Naive thymus-derived CD8-positive, alpha-beta T cell (primary cell): Measurements from ENCODE around the gene DIAPH3. TPM values are rescaled to one million over a fixed set of nuclear protein-coding genes. Genes with fewer than 3 reads are reported as not detected.

Source experiments
- ATAC-seq, 2 donors: fragments of 150-1000 bp; cut with Tn5 transposase in 1 of 2; sonication (Bioruptor Pico), chemical (Tn5 transposase) in 1 of 2; 1 replicate in 1 of 2; 2 replicates in 1 of 2; pipeline ENCODE4 v1.10.0; 2021; ENCODE audit warnings: mild to moderate bottlenecking in 2 of 2, moderate library complexity in 2 of 2
- POLR2A ChIA-PET: fragments of 350-600 bp; sonication (Branson Sonifier 250); formaldehyde crosslinking; loops from one replicate; lab custom pipeline; 2021; ENCODE audit warnings: antibody characterized with exemption; lab: Charles Lee
- DNase-seq, 10 donors: peaks; one replicate each; pipeline versions ENCODE4 v3.0.0 to v3.0.0-alpha.2; 2020 to 2022
- H3K27ac Mint-ChIP-seq, 10 donors: one replicate each; pipeline ENCODE4 v1.8.0; 2020 to 2022; ENCODE audit warnings: mild to moderate bottlenecking in 10 of 10, mixed read lengths in 10 of 10, moderate library complexity in 4 of 10, inconsistent platforms in 1 of 10
- H3K27me3 Mint-ChIP-seq, 5 donors: one replicate each; pipeline ENCODE4 v1.8.0; 2021 to 2022; ENCODE audit warnings: mixed read lengths in 5 of 5
- H3K36me3 Mint-ChIP-seq, 3 donors: one replicate each; pipeline ENCODE4 v1.8.0; 2020 to 2022; ENCODE audit warnings: mixed read lengths in 3 of 3, mild to moderate bottlenecking in 2 of 3, inconsistent platforms in 1 of 3
- H3K4me1 Mint-ChIP-seq, 4 donors: one replicate each; pipeline ENCODE4 v1.8.0; 2021 to 2022; ENCODE audit warnings: mixed read lengths in 4 of 4
- H3K4me3 Mint-ChIP-seq, 10 donors: one replicate each; pipeline ENCODE4 v1.8.0; 2020 to 2022; ENCODE audit warnings: mild to moderate bottlenecking in 10 of 10, mixed read lengths in 10 of 10, moderate library complexity in 6 of 10, inconsistent platforms in 1 of 10
- H3K9me3 Mint-ChIP-seq, 9 donors: one replicate each; pipeline ENCODE4 v1.8.0; 2020 to 2022; ENCODE audit warnings: mixed read lengths in 9 of 9, mild to moderate bottlenecking in 3 of 9, inconsistent platforms in 1 of 9, moderate library complexity in 1 of 9
- polyA plus RNA-seq, 3 donors: library from polyadenylated mRNA; unstranded; fragments of 300-500 nt; fragmentation: Illumina TruSeq; gene quantifications; one replicate each; pipeline ENCODE4 v1.2.3, GENCODE V29; 2021
- total RNA-seq, 8 experiments: library from RNA in 2 of 8; stranded (reverse) in 2 of 8; gene quantifications; one replicate each; pipeline ENCODE4 v1.2.3 and lab custom pipeline; 2021 to 2026

Gene DIAPH3
- total and polyA plus RNA-seq, 5 experiments from 2014 or later, result 0.02 to 0.05 TPM; not detected in 3

- ATAC-seq (no peak), DNase-seq (no peak)
- POLR2A ChIA-PET, result no interaction called here
- no peaks in the 10 kb centered on the region for H3K4me1 Mint-ChIP-seq
- peaks cover 0 to under 1% (median 0%) of the 10 kb centered on the region in 3 donors for H3K36me3 Mint-ChIP-seq
- H3K27ac Mint-ChIP-seq, result no peak overlapping the region
- H3K9me3 Mint-ChIP-seq, result peaks cover 0 to 3% (median 0%) of the 10 kb centered on the region in 9 donors
- H3K4me3 Mint-ChIP-seq, result no peak overlapping the region
- H3K27me3 Mint-ChIP-seq, result peaks cover 0 to 7% (median 0%) of the 10 kb centered on the region in 5 donors
Observed at GRCh38 chr13:59856281-59856810, 307.4 kb downstream of the DIAPH3 start.

GRCh38 chr13:59846845-59847620 lies 316.7 kb downstream of the DIAPH3 start:
- Mint-ChIP-seq H3K27me3 (peaks cover 0 to 15% (median 2%) of the 10 kb centered on the region in 5 donors), H3K9me3 (peaks cover 0 to 5% (median 2%) of the 10 kb centered on the region in 9 donors), H3K27ac (no peak overlapping the region), H3K4me3 (no peak overlapping the region), H3K36me3 (peaks cover 0 to 5% (median 0%) of the 10 kb centered on the region in 3 donors), H3K4me1 (no peaks in the 10 kb centered on the region)
- ATAC-seq, result no peak
- no peak for DNase-seq
- POLR2A ChIA-PET, result no interaction called here

- no peak overlapping the region for H3K4me3 Mint-ChIP-seq
- H3K27ac Mint-ChIP-seq, result no peak overlapping the region
- peaks cover 0 to 11% (median 2%) of the 10 kb centered on the region in 5 donors for H3K27me3 Mint-ChIP-seq
- ATAC-seq, result no peak
- H3K4me1 Mint-ChIP-seq, result no peaks in the 10 kb centered on the region
- POLR2A ChIA-PET, result no interaction called here
- DNase-seq, result no peak
- H3K36me3 Mint-ChIP-seq, result no peaks in the 10 kb centered on the region
- H3K9me3 Mint-ChIP-seq, result peaks cover 0 to 3% (median 0%) of the 10 kb centered on the region in 9 donors
Observed at GRCh38 chr13:59843040-59843439, 320.7 kb downstream of the DIAPH3 start.

- Mint-ChIP-seq H3K9me3 (no peaks in the 10 kb centered on the region), H3K4me3 (no peak overlapping the region), H3K36me3 (no peaks in the 10 kb centered on the region), H3K27me3 (peaks cover 0 to 11% (median 2%) of the 10 kb centered on the region in 5 donors), H3K4me1 (no peaks in the 10 kb centered on the region), H3K27ac (no peak overlapping the region)
- POLR2A ChIA-PET, result no interaction called here
- DNase-seq (no peak), ATAC-seq (no peak)
Observed at GRCh38 chr13:59842507-59842906, 321.2 kb downstream of the DIAPH3 start.

- H3K4me3 Mint-ChIP-seq, result no peak overlapping the region
- H3K4me1 Mint-ChIP-seq, result no peaks in the 10 kb centered on the region
- DNase-seq (no peak), ATAC-seq (no peak)
- POLR2A ChIA-PET, result no interaction called here
- H3K27me3 Mint-ChIP-seq, result peaks cover 0 to 7% (median 0%) of the 10 kb centered on the region in 5 donors
- H3K36me3 Mint-ChIP-seq, result no peaks in the 10 kb centered on the region
- H3K27ac Mint-ChIP-seq, result no peak overlapping the region
- H3K9me3 Mint-ChIP-seq, result no peaks in the 10 kb centered on the region
Observed at GRCh38 chr13:59839186-59839585, 324.5 kb downstream of the DIAPH3 start.

- no peaks in the 10 kb centered on the region for H3K36me3 Mint-ChIP-seq
- no peaks in the 10 kb centered on the region for H3K27me3 Mint-ChIP-seq
- H3K4me1 Mint-ChIP-seq, result no peaks in the 10 kb centered on the region
- POLR2A ChIA-PET, result no interaction called here
- no peak for DNase-seq
- no peak for ATAC-seq
- no peaks in the 10 kb centered on the region for H3K9me3 Mint-ChIP-seq
- no peak overlapping the region for H3K27ac Mint-ChIP-seq
- no peak overlapping the region for H3K4me3 Mint-ChIP-seq
Observed at GRCh38 chr13:59837101-59837500, 326.6 kb downstream of the DIAPH3 start.

GRCh38 chr13:59835569-59835968 lies 328.2 kb downstream of the DIAPH3 start:
- H3K27me3 Mint-ChIP-seq, result no peaks in the 10 kb centered on the region
- no peaks in the 10 kb centered on the region for H3K36me3 Mint-ChIP-seq
- DNase-seq (no peak), ATAC-seq (no peak)
- H3K4me3 Mint-ChIP-seq, result no peak overlapping the region
- POLR2A ChIA-PET, result no interaction called here
- no peaks in the 10 kb centered on the region for H3K9me3 Mint-ChIP-seq
- H3K27ac Mint-ChIP-seq, result no peak overlapping the region
- no peaks in the 10 kb centered on the region for H3K4me1 Mint-ChIP-seq

- H3K4me1 Mint-ChIP-seq, result no peaks in the 10 kb centered on the region
- no peaks in the 10 kb centered on the region for H3K27me3 Mint-ChIP-seq
- H3K4me3 Mint-ChIP-seq, result no peak overlapping the region
- no peaks in the 10 kb centered on the region for H3K36me3 Mint-ChIP-seq
- H3K9me3 Mint-ChIP-seq, result no peaks in the 10 kb centered on the region
- POLR2A ChIA-PET, result no interaction called here
- no peak for ATAC-seq
- DNase-seq, result no peak
- H3K27ac Mint-ChIP-seq, result no peak overlapping the region
Observed at GRCh38 chr13:59834801-59835200, 328.9 kb downstream of the DIAPH3 start.

GRCh38 chr13:59829690-59830089 lies 334.0 kb downstream of the DIAPH3 start:
- Mint-ChIP-seq H3K27ac (no peak overlapping the region), H3K9me3 (no peaks in the 10 kb centered on the region), H3K4me3 (no peak overlapping the region), H3K27me3 (no peaks in the 10 kb centered on the region), H3K4me1 (no peaks in the 10 kb centered on the region), H3K36me3 (no peaks in the 10 kb centered on the region)
- POLR2A ChIA-PET, result no interaction called here
- DNase-seq, result no peak
- no peak for ATAC-seq

GRCh38 chr13:59823486-59823885 lies 340.2 kb downstream of the DIAPH3 start:
- no peaks in the 10 kb centered on the region for H3K36me3 Mint-ChIP-seq
- no peak overlapping the region for H3K4me3 Mint-ChIP-seq
- ATAC-seq, result no peak
- no peak for DNase-seq
- H3K27ac Mint-ChIP-seq, result no peak overlapping the region
- H3K27me3 Mint-ChIP-seq, result no peaks in the 10 kb centered on the region
- POLR2A ChIA-PET, result no interaction called here
- no peaks in the 10 kb centered on the region for H3K9me3 Mint-ChIP-seq
- no peaks in the 10 kb centered on the region for H3K4me1 Mint-ChIP-seq

- H3K27me3 Mint-ChIP-seq, result no peaks in the 10 kb centered on the region
- H3K9me3 Mint-ChIP-seq, result no peaks in the 10 kb centered on the region
- H3K4me3 Mint-ChIP-seq, result no peak overlapping the region
- H3K27ac Mint-ChIP-seq, result no peak overlapping the region
- H3K36me3 Mint-ChIP-seq, result no peaks in the 10 kb centered on the region
- ATAC-seq, result no peak
- no peaks in the 10 kb centered on the region for H3K4me1 Mint-ChIP-seq
- no peak for DNase-seq
- POLR2A ChIA-PET, result no interaction called here
Observed at GRCh38 chr13:59809564-59809963, 354.2 kb downstream of the DIAPH3 start.

GRCh38 chr13:59806801-59807200 lies 356.9 kb downstream of the DIAPH3 start:
- no peaks in the 10 kb centered on the region for H3K27me3 Mint-ChIP-seq

GRCh38 chr13:59801107-59801880 lies 362.4 kb downstream of the DIAPH3 start:
- POLR2A ChIA-PET, result no interaction called here
- Mint-ChIP-seq H3K4me3 (no peak overlapping the region), H3K27me3 (peaks cover 0 to 5% (median 0%) of the 10 kb centered on the region in 5 donors), H3K27ac (no peak overlapping the region), H3K9me3 (no peaks in the 10 kb centered on the region), H3K36me3 (no peaks in the 10 kb centered on the region), H3K4me1 (no peaks in the 10 kb centered on the region)
- no peak for ATAC-seq
- DNase-seq, result no peak

More at GRCh38 chr13:59806801-59807200, 356.9 kb downstream of the DIAPH3 start:
- POLR2A ChIA-PET, result no interaction called here
- ATAC-seq (no peak), DNase-seq (no peak)
- no peaks in the 10 kb centered on the region for H3K36me3 Mint-ChIP-seq
- no peaks in the 10 kb centered on the region for H3K9me3 Mint-ChIP-seq
- no peak overlapping the region for H3K4me3 Mint-ChIP-seq
- no peaks in the 10 kb centered on the region for H3K4me1 Mint-ChIP-seq
- H3K27ac Mint-ChIP-seq, result no peak overlapping the region
